ENCODE results near the gene RAB27A.
A peak's percentile ranks its signal among the peaks of the same experiment; 100 is the strongest.
"Not testable (repeated sequence)": the region's sequence is repeated elsewhere in the genome, so short reads cannot be mapped to it uniquely, and the experiment has no call there.

Gene RAB27A

DNA sequence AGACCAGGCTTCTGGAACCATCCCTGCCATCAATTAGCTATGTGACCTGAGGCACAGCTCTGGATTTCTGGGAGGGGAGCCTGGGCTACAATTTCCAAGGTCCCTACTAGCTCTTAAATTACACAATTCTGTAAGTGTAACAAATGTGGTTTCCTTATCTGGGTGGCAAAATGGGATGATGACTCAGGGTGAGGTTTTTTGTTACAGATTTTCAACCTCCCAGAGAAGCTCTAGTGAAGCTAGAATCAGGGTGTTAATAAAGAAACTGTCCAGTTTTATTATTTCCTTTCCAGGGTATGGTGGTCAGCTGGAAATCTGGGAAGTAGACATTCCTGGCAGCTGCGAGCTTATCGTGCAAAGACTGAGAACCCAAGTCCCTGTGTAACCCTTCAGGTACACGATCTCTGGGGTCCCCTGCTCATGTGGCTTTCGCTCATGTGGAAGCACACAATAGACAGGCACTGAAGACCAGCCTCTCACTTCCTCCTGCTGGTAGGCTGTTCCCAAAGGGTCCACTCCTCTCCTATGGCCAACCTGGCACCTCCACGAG, 7.3 kb downstream of the RAB27A start:
- no peak for DNase-seq (ENCODE audit: low read depth in 1 of 2, low spot score in 1 of 2)

DNA sequence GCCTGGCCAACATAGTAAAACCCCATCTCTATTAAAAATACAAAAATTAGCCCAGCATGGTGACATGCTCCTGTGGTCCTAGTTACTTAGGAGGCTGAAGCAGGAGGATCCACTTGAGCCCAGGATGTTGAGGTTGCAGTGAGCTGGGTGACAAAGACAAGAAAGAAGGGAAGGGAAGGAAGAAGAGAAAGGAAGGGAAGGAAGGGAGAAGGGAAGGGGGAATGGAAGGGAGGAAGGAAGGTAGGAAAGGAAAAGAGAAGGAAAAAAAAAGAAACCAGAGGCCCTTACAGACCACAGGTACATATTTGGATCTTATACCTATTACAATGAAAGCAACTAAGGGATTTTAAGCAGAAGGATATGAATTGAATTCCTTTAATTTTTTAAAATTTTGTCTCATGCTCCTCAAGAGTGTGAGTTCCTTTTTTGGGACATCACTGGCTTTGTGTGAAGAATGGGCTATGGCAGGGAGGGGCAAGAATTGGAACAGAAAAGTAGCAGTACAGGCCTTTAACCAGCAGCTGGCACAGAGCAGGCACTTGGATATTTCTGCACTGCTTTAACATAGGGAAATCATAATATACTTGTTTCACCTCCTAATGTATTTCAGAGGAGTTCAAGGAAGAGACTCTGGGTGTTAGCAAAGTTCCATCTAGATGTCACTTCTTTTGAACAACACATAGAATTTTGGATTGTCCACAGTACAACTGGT, 7.9 kb downstream of the RAB27A start:
- DNase-seq (ENCODE audit: low read depth in 1 of 2, low spot score in 1 of 2) = no peak

DNA sequence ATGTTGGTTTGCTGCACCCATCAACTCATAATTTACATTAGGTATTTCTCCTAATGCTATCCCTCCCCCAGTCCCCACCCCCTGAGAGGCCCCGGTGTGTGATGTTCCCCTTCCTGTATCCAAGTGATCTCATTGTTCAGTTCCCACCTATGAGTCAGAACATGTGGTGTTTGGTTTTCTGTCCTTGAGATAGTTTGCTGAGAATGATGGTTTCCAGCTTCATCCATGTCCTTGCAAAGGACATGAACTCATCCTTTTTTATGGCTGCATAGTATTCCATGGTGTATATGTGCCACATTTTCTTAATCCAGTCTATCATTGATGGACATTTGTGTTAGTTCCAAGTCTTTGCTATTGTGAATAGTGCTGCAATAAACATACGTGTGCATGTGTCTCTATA, 9.0 kb downstream of the RAB27A start:
- DNase-seq (ENCODE audit: low read depth in 1 of 2, low spot score in 1 of 2) = not testable (repeated sequence)

DNA sequence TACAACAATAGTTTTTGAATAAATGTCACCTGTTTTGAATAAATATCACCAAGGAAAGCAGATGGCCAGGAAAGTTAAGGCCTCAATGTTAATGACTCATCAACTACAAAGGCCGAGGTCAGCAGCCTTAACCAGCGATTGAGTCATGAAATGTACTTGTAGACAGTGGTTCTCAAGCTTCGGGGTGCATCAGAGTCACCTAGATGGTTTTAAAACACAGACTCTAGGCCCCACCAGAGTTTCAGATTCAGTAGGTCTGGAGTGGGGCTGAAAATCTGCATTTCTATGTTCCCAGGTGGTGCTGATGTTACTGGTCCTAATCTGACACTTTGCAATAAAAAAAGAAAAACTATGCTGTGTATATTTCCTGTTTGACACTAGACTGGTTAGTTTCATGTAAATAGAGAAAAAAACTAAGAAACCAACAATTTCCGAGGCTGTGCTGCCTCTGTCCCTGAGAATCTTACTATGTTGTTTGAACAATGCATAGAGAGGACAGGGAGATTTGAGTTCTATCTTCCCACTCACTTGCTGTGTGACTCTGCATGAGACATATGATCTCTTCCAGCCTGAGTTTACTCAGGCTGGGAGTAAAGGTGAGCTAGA, 9.8 kb downstream of the RAB27A start:
- peak in 1 of 2 donors; percentile 20 for DNase-seq (ENCODE audit: low read depth in 1 of 2, low spot score in 1 of 2)

DNA sequence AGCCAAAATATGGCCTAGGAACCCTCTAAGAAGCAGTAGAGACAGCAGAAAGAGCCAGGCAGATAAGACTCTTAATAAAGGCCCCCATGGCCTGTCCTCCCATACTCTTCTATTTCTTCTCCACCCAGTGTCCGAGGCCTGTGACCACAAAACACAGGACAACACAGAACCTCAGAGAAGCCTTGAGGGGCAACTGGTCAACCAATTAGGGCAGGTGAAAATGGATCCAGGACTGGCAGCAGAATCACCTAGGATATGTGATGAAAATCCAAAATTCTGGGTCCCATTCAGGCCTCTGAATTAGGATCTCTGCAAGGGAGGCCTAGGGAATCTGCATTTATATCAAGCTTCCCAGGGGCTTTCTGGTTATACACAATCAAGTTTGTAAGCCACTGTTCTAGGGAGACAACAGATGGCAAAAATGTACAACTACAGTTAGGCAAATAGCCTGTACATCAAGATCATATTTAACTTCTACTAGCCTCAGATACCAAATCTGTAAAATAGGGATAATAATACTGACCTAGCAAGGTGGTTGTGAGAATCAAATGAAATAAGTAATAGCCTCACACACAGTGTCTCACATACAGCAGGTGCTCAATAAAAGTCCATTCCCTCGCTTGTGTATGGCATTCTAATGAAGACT, 10.4 kb downstream of the RAB27A start:
- no peak for DNase-seq (ENCODE audit: low read depth in 1 of 2, low spot score in 1 of 2)

DNA sequence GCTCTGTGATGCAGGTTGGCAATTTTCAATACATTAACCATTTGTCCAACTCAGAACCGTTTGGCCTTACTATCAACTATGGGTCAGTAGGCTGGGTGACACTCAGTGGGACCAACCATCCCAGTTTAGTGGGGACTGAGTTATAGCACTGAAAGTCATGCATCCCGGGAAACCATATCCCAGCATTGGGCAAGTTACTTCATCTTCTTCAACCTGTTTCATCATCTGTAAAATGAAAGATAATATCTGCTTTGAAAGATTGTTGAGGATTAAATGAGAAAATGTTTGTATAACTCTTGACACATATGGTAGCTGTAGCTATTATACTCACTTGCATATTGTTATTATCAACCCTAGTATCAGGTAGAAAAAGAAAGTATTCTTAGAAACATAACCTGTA, 11.9 kb downstream of the RAB27A start:
- no peak for DNase-seq (ENCODE audit: low read depth in 1 of 2, low spot score in 1 of 2)

DNA sequence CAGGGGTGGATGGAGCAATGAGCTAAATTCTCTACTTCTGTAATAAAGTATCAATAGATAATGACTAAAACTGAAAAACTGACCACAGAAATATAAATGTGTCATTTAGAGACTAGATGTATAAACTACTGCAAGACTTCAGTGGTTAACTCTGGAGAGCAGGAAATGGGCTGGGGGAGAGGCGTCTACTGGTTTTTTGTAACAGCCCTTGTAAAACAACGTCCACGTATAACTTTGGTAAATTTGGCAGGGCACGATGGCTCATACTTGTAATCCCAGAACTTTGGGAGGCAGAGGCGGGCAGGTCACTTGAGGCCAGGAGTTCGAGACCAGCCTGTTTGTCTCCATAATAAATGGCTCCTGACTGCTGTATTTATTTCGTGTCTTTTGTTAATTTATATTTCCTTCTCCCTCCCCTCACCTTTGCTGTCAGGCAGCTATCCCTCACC, 12.5 kb downstream of the RAB27A start:
- DNase-seq (ENCODE audit: low read depth in 1 of 2, low spot score in 1 of 2) = no peak

DNA sequence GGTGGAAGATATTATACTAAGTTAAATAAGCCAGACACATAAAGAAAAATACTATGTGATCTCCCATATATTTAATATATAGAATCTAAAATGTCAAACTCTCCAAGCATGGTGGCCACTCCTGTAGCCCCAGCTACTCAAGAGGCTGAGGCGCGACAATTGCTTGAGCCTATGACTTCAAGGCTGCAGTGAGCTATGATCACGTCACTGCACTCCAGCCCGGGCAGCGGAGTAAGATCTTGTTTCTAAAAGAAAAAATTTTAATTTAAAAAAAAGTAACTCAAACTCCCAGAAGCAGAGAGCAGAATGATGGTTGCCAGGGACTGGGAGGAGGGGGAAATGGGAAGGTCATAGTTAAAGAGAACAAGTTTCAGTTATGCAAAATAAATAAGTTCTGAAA, 13.3 kb downstream of the RAB27A start:
- DNase-seq (ENCODE audit: low read depth in 1 of 2, low spot score in 1 of 2) = no peak

DNA sequence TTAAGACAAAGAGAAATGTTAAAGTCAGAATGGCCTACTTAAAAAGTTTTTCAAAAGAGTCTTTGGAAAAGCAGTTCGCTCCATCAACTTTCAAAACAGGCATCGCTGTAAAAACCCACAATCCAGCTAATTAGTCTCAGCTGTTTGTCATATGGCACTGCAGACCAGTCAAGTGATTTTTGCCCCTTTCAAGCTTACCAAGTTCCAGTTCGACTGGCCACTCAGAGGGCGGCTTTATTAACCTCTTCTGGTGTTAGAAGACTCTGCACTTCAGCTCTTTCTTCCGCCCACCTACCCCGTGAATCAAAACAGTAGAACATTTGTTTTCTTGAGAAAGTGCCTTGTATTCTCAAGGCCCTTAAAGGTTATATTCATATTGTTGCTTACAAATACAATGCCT, 19.3 kb downstream of the RAB27A start:
- DNase-seq (ENCODE audit: low read depth in 1 of 2, low spot score in 1 of 2) = no peak

DNA sequence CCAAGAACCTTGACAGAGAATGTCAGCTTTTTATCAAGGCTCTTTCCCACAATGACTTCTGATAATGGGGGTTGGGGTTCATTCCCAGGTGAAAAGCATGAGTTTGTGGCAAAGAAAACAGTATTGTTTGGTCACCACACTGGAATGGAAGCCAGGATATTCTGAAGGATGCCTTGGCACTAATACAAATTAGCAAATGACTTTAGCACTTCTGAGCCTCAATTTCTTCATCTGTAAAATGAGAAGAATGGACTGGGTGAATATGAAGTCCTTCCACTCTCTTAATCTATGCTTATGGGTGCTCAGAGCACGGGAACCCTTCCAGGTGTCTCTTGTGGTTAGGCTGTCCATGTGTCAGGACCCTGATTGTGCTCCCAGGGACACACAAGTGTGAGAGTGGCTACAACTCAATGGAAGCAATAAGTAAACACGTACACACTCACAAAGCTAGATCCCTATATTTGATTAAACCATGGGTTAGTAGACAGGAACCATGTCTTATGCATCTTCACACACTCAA, 21.4 kb downstream of the RAB27A start:
- no peak for DNase-seq (ENCODE audit: low read depth in 1 of 2, low spot score in 1 of 2)

DNA sequence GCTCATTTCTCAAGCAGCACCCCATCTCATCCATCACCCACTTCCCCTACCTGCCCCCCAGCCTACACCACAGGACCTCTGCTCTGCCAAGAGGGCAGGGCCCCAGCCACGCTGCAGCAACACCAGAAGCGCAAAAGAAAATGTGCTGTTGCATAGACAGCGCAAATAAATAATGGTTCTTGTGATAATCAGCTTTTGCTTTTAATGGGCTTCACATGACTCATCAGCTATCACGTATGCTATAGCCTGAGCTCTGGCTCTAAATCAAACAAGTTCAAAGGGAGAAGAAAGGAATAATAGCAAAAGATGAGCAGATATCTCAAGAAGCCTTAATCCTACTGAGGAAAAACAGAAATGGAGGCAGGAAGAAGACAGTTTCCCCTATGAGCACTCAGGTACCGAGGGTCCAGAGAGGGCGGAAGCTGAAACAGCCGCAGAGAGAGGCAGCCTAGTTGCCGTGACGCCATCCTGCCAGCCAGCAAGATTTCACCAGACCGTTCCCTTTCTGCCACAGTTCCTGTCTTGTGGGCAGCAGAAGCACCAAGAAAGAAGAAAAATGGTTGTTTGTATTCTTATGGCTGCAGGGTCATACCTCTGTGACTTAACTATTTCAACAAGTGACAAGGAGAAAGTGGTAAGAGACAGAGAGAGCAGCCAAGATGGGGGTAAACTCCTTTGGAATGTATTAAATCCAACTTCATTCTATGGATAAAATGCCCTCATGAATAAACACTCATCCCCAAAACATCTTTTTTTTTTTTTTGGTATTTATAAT, 22.0 kb downstream of the RAB27A start:
- peak; percentile 27 to 42 for DNase-seq (ENCODE audit: low read depth in 1 of 2, low spot score in 1 of 2)

DNA sequence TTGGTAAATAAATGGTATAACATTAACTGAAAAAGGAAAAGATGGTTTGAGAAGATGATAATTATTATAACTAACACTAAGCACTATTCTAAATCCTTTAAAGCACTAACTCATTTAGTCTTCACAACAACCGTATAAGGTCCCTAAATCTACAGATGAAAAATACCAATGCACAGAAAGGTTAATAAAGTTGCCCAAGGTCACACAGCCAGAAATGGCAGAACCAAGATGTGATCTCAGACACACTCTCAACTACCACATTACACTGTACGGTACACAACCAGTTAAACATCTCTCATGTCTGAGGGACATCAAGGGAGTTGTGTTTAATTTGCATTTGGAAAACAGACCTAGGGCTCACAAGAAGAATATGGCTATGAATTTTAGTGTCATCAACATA, 23.1 kb downstream of the RAB27A start:
- no peak for DNase-seq (ENCODE audit: low read depth in 1 of 2, low spot score in 1 of 2)

DNA sequence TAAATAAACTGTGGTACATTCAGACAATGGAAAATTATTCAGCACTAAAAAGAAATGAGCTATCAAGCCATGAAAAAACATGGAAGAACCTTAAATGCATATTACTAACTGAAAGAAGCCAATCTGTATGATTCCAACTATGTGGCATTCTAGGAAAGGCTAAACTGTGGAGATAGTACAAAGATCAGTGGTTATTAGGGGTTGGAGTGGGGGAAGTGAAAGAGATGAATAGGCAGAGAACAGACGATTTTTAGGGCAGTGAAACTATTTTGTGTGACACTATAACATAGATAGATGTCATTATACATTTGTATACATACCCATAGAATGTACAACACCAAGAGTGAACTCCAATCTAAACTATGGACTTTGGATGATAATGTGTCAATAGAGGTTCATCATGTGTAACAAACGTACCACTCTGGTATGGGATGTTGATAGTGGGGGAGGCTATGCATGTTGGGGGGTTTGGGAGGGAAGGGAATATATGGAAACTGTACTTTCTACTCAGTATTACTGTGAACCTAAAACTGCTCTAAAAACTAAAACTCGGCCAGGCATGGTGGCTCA, 29.0 kb downstream of the RAB27A start:
- DNase-seq (ENCODE audit: low read depth in 1 of 2, low spot score in 1 of 2) = no peak

DNA sequence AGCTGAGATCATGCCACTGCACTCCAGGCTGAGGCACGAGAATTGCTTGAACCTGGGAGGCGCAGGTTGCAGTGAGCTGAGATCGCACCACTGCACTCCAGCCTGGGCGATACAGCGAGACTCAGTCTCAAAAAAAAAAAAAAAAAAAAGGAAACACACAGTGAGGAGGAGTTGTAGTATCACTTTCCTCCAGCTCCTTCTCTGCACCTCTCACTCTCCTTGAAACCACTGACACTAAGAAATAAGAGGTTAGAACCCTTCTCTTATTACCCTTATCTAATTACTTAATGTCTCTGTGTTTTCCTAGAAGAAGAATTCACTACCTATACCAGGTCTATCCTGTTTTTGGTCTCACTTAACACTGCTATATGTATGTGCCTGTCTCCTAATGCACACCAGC, 31.7 kb downstream of the RAB27A start:
- no peak for DNase-seq (ENCODE audit: low read depth in 1 of 2, low spot score in 1 of 2)

DNA sequence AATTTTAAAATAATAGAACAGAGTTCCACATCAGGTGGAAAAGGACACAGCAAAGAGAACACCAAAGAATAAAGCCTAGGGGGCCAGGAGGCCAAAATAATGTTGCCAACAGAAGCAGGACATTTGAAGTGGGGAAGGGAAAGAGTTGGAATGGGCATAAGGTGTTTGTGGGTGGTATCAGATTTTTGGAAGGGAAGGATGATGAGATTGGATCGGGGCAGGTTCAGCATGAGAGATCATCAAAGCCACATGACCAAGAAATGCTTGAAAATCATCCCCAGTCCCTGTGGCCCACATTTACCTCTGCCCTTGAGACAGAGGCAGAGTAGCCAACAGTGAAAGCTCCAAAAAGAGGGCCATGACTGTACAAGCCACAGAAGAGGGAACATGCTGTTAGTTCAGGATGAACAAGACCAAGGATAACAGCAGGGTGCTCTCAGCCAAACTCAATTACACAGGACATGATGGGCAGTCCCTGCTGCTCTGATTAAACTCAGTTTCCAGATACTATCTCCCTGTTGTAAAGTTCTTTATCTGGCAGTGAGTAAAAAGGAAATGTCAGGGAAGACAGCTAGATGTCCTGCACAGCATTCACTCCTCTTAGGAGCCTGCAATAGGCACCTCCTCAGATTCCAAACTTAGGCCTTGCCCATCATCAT, 32.5 kb downstream of the RAB27A start:
- no peak for DNase-seq (ENCODE audit: low read depth in 1 of 2, low spot score in 1 of 2)

DNA sequence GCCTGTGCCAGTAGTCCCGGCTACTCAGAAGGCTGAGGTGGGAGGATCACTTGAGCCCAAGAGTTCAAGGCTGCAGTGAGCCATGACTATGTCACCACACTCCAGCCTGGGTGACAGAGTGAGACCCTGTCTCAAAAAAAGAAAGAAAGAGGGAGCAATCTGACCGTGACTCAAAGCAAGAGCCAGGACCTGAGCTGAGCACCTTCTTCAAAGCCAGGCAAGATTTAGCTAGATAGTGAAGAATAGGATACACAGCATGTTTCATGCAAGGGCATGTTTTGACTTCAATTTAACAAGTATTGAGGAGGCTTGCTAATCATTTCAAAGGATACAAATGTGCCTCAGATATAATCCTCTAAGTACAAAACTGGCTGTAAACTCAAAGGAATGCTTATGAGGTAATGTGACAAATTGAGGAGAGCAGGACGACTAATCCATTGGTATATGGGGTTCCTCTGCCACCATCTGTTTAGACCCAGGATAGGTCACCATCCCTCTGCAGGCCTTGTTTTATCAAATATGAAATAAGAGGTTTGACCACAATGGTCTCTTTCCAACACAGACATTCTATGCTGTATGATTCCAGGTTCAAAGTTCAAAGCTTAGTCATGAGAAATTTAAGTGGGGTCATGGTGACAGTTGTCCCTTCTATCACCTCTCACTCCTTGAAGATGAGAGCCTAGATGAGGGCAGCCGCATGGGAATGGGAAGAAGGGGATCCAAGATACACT, 33.2 kb downstream of the RAB27A start:
- no peak for DNase-seq (ENCODE audit: low read depth in 1 of 2, low spot score in 1 of 2)

DNA sequence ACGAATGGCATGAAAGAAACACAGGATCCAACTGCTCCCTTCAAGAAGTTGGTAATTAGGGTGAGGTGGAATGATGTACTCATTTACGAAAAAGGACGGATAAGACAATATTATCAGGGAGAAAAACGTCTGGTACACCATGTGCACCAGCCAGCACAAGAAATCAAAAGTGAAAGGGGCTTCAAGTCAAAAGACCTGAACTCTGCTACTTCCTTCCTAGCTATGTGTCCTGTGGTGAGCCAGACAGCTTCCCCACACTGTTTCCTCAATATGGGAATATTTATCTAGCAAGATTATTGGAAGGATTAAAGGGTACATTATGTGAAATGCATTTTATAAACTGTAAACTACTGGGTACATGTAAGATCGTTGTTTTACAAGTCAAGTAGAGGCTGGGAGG, 33.9 kb downstream of the RAB27A start:
- DNase-seq (ENCODE audit: low read depth in 1 of 2, low spot score in 1 of 2) = no peak

DNA sequence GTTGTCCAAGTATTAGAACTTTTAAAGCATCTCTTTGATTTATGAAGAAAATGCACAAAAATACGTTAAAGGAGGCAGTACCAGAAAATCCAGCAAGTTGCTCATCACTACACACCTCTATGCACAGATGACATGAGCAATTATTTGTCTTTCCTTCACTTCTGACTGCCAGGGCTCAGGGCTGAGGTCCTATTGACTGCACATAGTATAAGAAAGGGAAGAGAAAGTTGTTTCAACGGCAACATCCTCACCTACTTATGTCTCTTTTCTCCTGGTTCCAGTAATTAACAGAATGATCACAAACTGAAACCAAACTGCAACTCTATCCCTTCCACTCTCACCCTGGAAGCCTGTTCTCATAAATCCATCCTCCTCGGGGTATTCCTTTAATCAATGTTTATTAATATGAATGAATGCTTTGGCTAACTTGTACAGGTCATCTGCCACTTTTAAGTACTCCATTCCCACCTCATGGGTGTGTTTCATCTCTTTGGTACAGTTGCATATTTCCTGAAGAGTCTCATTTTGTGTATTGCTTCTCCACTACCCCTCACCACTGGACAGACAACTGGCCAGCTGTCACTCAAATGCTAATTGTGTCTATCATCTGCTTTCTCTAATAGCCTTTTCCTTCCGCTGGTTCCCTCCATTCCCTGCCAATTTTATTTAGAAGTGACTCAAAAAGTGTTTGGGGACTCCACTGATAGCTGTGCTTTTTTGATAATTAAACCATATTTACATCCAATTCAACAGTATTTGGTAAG, 34.5 kb downstream of the RAB27A start:
- no peak for DNase-seq (ENCODE audit: low read depth in 1 of 2, low spot score in 1 of 2)

DNA sequence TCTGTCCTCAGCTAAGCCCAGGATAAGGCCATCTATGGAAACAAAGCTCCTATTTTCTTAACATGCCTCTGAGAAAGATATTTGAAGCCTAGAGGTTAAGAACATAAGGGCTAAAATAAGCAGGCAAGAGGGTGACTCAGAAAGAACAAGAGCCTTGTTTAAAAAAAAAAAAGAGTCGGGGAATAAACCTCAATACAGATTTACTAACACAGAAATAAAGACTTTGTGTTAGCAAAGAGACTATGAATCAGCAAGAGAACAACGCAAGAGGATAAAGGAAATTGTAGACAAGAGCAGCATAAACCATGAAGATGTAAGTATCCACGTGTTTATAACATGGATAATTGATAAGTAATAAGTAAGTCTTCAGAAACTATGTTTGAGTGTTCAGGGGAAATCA, 36.0 kb downstream of the RAB27A start:
- no peak for DNase-seq (ENCODE audit: low read depth in 1 of 2, low spot score in 1 of 2)
